Activated CD4-positive, alpha-beta T cell treated with anti-CD3 and anti-CD28 coated beads, Interleukin-2, amount 50 U/mL, for 16 hours (primary cell): ENCODE data around the gene RASSF5.

Experiments
- DNase-seq: peaks from one replicate; pipeline ENCODE4 v3.0.0-alpha.2; 2020

The RASSF5 gene

DNA sequence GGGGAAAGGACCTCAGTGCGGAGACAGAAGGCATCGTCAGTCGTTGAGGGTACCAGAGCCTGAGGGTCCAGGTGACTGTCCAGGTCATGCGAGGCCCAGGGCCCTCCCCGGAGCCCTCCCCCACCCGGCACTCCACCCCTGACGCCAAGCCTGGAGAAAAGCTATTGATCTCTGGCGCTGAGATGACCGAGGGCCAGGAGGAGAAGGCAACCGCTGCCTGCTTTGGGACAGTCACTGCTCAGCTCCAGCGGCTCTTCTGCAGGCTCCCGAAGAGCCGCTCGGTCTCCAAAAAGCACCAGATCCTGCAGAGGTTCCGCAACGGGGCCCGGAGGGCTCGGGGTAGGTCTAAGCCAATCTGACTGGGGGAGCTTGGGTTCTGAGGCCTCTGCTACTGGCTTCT, 10.9 kb downstream of the RASSF5 start:
- DNase-seq = no peak

DNA sequence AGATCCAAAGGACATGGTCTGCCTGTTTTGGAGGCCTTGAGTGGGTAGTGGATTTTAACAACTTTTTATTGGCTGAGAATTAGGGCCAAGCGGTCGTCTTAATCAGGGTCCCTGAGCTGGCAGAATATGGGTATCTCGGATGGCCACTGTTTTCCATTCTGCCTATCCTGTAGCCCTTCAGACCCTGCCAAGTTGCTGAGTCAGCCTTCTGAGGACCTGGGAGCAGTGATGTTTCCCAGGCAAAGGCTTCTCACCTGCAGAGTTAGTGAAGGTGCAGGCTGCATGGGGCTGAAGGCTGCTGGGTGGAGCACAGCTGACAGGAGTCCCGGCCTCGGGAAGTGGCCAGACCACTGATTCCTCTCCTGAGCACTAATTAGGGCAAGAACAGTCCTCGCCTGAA, 11.4 kb downstream of the RASSF5 start:
- no peak for DNase-seq

DNA sequence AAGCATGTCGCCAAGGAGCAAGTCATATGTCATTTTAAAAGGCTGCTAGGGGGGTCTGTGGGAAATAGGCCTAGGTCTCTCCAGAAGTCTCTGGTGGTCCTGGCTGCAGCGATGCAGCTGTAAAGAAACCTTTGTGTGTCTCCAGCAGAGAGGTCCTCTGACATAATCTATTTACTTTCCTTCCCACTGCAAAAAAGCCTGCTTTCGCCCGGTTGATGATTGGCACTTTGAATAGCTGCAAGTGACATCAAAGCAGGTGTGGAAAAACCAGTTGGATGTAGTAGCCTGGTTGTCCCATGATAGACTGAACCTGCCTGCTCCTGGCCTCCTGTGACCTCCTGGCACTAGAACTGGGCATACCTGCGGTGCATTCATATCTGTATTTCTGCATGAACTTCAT, 13.8 kb downstream of the RASSF5 start:
- DNase-seq = no peak

DNA sequence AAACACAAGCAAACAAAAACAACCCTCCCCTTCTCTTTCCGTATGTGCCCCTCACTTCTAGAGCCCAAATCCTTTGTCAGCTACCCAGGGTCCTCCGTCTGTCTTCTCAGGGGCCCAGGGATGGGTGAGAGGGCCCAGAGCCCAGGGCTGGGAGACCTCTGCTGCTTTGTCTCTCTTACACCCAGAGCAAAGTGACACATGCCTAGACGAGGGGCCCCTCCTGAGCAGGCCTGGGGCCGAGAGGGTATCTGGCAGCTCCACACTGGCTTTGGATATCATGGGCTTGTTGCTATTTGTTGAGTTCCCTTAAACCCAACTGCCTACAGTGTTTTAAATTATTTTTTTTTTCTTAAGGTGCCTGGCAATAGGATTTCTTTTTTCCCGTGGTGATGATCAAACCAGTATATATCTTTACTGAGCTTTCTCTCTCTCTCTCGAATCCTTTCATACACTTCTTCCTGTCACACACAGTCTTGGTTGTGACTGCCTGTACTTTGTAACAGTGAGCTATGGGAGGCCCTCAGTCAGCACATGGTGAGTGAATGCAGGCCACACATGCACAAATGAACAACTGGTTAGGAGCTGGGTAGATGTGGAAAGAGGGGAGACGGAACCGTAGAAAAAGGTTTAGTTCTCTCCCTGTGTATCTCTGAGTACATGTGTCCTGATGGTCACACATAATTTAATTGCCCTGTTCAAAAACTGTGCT, 14.5 kb downstream of the RASSF5 start:
- no peak for DNase-seq

DNA sequence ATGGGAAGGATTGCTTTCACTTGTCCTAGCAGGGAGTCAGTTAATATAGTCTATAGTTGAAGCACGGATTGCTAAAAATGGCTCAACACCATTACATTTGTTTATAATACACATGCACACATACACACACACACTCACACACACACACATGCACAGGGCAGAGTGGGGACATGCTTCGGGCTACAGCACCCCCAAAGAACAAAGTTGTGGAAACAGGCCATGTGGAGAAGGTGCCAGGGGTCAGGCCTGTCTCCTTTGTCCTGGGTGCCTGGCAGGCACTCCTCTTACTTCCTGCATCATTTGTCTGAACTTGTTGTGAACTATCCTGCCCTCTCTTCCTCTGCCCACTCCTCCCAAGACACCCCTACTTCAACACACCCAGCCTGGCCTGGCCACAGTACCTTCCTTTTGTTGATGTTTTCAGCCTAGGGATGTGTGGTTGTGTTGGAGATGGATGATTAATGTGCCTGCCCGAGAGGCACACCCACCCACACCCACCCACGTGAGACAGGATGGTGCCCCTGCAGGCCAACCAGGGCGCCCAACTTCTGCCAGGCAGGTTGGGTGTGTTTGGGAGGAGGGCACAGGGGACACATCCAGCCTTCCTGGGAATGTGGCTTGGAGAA, 17.5 kb downstream of the RASSF5 start:
- no peak for DNase-seq

DNA sequence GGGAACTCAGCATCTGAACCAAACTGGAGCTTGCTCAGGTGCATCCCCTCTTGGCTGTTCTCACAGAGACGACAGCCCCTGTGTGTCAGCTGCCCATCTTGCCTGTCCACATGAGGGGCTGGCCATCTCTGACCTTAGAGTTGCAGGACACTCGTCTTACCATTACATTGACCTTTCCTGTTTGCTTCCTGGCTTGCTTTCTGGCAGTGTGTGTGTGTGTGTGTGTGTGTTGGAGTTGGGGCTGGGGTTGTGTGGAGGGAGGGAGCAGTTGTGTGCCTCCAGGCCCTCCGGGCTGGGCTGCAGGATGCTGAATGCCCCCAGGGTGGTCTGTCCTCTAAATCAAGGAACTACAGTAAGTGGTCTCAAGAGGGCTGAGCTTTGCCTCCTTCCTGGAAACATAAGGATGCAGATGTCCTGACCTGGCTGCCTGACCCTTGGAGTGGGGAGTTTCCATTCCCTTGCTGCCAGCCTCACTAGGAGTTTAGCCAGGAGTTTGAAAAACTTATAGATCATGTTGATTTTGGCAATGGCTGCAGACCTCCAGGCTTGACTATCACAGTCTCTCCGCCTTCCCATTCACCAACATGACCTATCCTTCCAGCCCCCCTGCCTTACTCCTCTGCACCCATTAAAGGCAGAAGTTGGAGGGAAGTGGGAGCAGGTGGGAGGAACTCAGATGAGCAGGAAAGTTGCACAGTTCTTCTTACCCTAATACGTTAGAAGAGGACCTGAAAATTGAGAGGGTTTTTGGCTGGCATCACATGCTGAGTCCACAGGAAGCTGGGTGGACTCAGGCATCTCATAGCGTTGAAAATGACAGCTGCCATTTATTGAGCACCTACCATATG, 19.0 kb downstream of the RASSF5 start:
- DNase-seq = no peak

DNA sequence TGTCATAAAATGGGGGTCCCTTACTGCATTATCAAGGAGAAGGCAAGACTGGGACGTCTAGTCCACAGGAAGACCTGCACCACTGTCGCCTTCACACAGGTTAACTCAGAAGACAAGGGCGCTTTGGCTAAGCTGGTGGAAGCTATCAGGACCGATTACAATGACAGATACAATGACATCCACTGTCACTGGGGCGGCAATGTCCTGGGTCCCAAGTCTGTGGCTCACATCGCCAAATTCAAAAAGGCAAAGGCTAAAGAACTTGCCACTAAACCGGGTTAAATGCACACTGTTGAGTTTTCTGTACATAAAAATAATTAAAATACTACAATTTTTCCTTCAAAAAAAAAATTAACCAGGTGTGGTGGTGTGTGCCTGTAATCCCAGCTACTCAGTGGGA, 22.1 kb downstream of the RASSF5 start:
- no peak for DNase-seq

DNA sequence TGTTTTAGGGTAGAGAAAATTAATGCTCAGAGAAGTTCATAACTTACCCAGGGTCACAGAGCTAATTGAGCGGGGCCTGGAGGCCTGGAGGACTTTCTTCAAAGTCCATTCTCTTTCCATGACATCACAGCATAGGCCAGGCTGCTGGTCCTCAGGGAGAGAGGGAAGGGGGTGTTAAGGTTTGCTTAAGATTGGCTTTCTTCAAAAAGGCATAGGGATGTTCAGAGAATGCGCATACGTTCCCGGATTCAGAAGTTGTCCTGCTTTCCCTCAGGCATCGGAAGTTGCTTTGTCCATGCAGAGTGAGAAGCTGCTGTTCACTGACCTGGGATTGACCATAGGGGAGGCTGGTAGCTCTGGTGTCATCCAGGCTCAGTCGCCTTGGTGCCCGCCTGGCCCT, 25.0 kb downstream of the RASSF5 start:
- DNase-seq = no peak

DNA sequence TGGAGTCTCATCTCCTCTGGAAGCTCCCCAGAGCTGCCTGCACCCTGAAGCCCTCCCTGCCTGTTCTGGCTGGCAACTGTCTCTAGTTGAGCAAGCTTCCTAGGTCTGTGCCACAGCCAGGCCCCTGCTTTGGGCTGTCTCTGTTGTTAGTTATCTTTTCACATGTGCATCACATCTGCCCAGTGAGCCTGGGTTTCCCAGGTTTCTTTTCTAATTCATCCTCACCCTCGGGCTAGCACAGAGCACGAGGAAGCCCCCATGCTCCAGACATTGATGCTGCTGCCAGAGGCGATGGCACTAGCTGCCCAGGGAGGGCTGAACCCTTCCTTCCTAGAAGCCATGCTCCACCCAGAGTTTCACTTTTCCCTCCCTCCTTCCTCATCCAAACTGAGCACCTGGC, 27.2 kb downstream of the RASSF5 start:
- DNase-seq = no peak

DNA sequence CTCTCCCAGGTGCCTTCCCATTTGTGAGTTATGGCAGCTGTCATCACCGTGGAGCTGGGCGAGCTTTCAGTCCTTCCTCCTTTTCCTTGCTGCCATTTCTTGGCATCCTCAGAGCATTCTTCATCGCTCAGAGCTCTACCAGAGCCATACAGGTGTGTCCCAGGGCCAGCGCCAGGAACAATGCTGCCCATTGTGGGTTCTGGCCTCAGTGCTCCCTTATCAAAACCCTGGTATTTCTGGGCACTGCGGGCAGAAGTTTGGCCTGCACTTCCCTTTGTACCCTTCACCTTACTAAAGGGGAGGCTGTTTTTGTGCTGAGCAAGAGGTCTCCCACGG, 28.5 kb downstream of the RASSF5 start:
- DNase-seq = no peak

DNA sequence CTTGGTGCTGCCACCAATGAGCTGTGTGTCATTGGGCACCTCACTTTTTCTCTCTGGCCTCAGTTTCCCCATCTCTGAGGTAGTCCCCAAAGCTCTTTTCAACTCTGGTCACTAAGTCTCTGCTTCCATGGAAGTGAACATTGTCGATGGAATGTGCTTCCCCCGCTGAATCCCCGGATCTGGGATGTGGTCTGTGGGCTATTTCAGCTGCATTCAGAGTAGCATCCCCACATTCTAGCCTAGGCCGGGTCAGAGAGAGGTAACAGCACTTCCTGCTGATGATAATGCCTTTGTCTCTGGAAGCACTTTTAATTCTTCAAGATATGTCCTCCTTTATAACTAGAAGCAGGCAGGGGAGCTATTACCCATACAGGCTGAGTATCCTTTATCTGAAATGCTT, 29.8 kb downstream of the RASSF5 start:
- no peak for DNase-seq

DNA sequence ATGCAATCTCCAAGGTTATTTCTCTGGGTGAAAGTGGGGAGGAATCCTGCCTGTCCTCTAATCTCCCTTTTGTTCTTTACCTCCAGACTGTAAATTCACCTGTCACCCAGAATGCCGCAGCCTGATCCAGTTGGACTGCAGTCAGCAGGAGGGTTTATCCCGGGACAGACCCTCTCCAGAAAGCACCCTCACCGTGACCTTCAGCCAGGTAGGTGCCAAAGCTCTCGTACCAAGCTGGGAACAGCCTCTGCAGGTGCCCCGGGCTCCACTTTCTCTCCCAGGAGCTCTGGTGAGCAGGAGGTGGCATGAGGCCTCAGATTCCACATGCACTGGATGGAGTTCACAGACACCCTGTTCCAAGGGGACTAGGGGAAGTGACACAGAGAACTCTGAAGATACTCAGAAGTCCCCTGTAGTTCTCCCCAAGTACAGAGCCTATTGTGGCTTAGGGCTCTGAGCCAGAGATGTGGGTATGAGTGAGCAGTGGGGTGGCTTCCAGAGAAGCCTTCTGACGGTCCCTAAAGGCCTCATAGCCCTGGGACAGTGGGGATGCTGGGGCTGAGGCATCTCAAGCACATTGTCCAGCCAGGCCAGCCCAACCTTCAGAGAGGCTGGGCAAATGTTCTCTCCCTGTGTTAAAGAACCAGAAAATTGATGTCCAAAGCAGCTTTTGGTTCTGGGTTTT, 30.9 kb downstream of the RASSF5 start:
- DNase-seq = no peak

DNA sequence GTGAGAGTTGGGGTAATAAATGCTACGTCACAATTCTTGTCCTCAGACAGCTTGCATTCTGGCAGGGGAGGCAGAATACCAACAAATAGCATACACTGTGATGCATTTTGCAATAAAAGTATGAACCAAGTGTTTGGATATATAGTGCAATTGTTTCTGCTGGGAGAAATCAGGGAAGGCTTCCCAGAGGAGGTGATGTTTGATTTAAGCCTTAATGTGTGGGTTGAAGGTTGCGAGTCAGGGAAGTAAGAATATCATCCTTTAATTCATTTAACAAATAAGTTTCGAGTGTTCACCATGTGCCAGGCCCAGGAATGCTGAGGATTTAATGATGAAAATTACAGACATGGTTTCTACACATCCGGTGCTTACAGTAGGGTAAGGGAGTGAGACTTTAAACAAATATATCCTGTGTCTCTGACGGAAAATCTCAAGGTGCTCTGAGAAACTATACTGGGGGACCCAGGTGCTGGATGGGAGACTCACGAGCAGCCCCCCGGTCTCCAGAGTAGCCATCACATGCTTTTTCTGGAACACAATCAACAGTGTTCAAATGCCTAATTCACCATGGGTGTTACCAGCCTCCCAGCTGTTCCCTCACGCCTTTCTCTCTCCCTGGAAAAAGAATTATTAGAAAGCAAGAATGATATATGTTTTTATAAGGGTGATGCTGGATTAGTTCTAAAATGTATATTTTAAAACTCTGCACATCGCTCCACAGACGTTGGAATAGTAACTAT, 31.7 kb downstream of the RASSF5 start:
- no peak for DNase-seq

DNA sequence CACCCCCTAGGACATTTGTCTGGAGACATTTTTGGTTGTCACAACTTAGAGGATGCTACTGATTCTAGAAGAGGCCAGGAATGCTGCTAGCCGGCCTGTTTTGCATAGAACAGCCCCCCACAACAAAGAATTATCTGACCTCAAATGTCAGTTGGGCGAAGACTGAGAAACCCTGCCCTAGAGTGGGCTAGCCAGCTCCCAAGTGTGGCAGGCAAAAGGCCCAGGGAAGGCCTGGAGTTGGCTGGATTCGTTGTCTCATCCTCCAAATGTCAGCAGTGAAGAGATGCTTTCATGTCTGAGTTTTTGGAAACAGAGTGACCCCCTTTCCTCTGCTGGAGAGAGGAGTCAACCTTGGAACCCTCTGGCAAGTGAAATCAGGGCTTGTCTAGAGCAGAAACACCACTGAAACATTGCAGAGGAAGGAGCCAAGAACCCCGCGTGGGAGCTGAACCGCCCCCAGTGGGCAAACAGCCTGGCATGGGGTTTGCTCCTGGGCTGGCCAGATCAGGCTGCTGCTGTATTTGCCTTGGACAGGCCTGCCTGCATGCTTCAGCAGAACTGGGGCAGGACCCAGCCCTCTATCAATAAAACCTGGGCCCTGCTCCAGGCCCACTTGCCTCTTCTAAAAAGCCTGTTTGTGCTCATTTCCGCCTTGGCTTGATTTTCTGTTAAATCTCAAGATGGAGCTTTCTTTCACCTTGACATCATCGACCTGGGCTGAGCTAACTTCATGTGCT, 32.9 kb downstream of the RASSF5 start:
- DNase-seq = no peak

DNA sequence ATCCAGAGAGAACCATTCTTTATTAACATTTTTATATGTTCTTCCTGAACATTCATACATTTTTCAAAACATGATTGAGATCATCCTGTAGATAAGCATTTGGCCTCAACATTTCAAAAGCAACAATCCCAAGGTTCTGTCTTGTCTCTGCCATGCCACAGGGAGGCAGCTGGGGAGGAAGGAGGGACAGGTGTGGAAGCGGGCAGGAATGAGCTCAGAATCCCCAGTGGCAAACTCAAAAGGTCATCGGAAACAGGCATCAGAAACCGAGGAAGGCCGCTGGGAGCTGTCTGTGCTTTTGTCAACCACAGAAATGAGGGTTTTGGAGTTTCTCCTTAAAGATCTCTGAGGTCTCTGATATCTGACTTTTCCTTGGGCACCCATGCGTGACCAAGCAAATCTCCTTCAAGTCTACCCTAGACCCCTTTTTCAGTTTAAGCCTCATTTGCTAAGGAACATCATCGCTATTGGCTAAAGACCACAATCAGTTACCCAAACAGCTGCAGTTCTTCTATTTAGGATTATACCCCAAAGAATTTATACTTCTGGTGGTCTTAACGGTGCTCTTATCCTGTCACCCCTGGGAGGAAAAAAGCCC, 34.0 kb downstream of the RASSF5 start:
- no peak for DNase-seq

DNA sequence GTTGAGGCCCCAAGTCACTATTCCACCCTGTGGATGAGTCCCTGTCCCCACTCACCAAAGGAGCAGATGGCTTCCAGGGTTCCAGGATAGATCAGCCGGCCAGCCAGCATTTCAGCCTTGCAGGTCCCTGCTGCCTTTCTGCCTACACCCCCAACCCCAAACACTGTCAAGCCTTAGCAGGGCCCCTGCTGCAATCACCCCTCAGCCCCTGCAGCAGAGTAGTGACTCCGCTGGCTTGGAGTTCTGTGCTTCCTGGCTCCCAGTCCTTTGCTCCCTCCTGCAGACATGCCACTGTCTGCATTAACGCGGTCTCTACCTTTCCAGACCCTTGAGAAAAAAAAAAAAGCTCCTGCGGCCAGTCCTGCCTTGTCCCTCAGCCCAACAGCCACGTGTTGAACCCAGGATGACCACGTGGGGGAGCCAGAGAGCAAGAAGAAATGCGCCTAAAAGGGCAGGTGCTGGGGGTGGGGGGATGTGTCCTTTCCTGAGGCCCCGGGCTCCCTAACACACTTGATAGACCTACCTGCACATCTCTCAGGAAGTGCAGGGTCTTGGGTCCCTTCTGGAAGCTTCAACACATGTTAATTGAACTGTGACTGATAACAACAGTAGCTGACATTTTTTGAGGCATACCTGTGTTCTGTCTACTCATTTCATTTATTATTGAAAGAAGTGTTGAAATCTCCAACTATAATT, 37.4 kb downstream of the RASSF5 start:
- peak; percentile 82 for DNase-seq

DNA sequence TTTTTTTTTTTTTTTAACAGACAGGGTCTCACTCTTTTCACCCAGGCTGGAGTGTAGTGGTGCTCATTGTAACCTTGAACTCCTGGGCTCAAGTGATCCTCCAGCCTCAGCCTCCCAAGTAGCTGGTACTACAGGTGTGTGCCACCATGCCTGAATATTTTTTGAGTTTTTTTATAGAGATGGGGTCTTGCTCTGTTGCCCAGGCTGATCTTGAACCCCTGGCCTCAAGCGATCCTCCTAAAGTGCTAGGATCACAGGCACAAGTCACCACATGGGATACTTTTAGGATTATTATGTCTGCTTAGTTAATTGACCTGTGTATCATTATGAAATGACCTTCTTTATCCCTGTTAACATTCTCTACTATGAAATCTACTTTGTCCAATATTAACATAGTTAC, 38.0 kb downstream of the RASSF5 start:
- DNase-seq = no peak

DNA sequence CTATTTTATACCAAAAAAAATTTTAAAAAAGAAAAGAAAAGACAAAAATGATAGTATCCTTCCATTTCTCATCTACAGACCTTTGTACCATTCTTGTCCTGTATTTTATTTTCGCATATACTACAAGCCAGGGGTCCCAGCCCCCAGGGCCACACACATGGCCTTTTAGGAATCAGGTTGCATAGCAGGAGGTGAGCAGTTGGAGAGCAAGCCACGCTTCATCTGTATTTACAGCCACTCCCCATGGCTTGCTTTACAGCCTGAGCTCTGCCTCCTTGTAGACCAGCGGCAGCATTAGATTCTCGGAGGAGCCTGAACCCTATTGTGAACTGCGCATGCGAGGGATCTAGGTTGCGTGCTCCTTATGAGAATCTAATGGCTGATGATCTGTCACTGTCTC, 39.8 kb downstream of the RASSF5 start:
- no peak for DNase-seq

DNA sequence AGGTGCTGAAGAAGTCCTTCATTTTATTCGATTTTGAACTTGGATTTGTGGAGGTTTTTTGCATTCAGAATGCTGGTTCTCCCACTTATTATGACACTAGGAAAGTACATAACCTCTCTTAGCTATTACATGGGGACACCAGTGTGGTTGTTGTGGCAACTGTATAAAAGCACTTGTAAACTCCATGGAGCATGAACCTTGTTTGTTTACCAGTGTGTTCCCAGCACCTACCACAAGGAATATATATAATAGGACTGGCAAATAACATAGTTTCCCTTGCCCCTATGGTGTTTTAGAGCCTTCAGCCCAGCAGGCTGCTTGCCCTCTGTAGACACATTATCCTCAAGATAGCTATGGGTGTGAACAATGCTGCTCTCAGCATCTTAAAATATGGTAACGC, 43.1 kb downstream of the RASSF5 start:
- DNase-seq = no peak

DNA sequence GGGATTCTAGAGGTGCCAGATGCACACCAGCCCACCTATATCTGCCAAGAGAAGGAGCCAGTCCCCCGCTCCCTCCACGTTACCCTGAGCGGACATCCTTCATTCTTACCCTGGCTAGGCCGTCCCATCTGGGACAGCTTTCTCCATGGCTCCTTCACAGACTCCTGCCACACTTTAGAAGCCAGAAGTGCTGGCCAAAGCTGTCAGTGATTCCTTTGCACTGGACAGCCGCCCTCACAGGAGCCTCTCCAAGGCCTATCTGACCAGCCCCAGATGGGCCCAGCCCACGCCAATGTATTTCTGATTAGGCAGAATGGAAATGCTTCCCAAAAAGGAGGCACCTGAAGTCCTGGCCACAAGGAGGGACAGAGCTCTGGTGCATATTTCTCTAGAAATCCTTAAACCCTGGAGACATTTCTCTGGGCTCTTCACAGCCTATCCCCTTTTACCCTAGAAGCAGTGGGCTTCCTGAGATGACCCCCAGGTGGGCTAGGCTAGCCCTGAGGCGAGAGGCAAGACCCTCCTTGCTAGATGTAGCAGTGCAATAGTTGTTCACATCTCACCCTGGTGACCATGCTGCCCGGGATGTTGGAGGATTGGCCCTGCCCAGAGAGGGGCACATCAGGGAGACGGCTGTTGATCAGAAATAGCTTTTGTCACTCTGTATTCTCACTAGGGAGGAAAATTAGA, 44.1 kb downstream of the RASSF5 start:
- no peak for DNase-seq

DNA sequence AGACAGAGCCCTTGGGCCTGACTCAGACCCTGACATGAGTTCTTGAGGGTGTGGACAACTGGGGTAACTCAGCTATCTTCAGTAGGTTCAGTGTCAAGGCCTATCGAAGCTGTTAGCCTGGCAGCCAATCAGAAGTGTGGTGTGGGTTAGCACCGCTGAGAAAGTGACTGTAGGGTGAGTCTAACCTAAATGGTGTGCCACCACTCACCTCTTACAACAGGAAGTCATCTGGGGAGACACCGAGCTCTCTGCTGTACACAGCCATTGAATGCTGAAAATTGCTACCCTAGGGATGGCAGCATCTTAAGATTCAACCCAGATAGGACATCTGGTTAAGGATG, 44.6 kb downstream of the RASSF5 start:
- peak; percentile 83 for DNase-seq
